ENCODE measurements around the gene FBXW11. TPM values are rescaled to one million over a fixed set of nuclear protein-coding genes. Genes with fewer than 3 reads are reported as not detected.

Gene FBXW11
- total RNA-seq, 4 donors from 2014 or later = 22.8 to 44.8 (median 40.3) TPM

- H3K27ac ChIP-seq = peak overlapping the region in 1 of 4 donors; percentile 3
- H3K4me1 ChIP-seq = peaks cover 21 to 74% (median 42%) of the 10 kb centered on the region in 4 donors
- no peak overlapping the region for H3K4me3 ChIP-seq
- H3K36me3 ChIP-seq = no peaks in the 10 kb centered on the region
- intact Hi-C loops (cut with DNase I; ENCODE audit: low total_unique reads) = no loop called here
- H3K27me3 ChIP-seq = no peaks in the 10 kb centered on the region
- in situ Hi-C loops (cut with MboI; ENCODE audit: low pct_ligation_motif_present in 1 of 4, low pct_unique_long_range_greater_than_20kb in 1 of 4, low sequenced_read_pairs in 3 of 4) = no loop called here
- TF ChIP-seq EP300 (IDR thresholded peaks at IDR 0.05; ENCODE audit: low read depth) (no peak), POLR2AphosphoS5 (IDR thresholded peaks at IDR 0.05) (no peak), CTCF (IDR thresholded peaks at IDR 0.05) (no peak), POLR2A (IDR thresholded peaks at IDR 0.05) (no peak)
- 40 to 67% methylated on average over 1 of the region's 1 CpG for WGBS, 2 donors (ENCODE audit: low coverage in 1 of 2)
- H3K9me3 ChIP-seq = no peaks in the 10 kb centered on the region
- DNase-seq = no peak
These were observed 2.7 kb downstream of the FBXW11 start for GRCh38 chr5:172003746-172004145.

GRCh38 chr5:172002840-172003512 is 3.5 kb downstream of the FBXW11 start:
- intact Hi-C loops (cut with DNase I; ENCODE audit: low total_unique reads) (no loop called here), in situ Hi-C loops (cut with MboI; ENCODE audit: low pct_ligation_motif_present in 1 of 4, low pct_unique_long_range_greater_than_20kb in 1 of 4, low sequenced_read_pairs in 3 of 4) (no loop called here)
- H3K27ac ChIP-seq = no peak overlapping the region
- H3K9me3 ChIP-seq = no peaks in the 10 kb centered on the region
- TF ChIP-seq CTCF (IDR thresholded peaks at IDR 0.05) (no peak), EP300 (IDR thresholded peaks at IDR 0.05; ENCODE audit: low read depth) (no peak), POLR2AphosphoS5 (IDR thresholded peaks at IDR 0.05) (no peak), POLR2A (IDR thresholded peaks at IDR 0.05) (no peak)
- DNase-seq = no peak
- no peaks in the 10 kb centered on the region for H3K36me3 ChIP-seq
- no peak overlapping the region for H3K4me3 ChIP-seq
- peaks cover 21 to 74% (median 42%) of the 10 kb centered on the region in 4 donors for H3K4me1 ChIP-seq
- no peaks in the 10 kb centered on the region for H3K27me3 ChIP-seq
- 66 to 73% methylated on average over 6 of the region's 6 CpGs for WGBS, 2 donors (ENCODE audit: low coverage in 1 of 2)

- Histone ChIP-seq H3K9me3 (no peaks in the 10 kb centered on the region), H3K4me3 (no peak overlapping the region), H3K27ac (no peak overlapping the region), H3K4me1 (peaks cover 17 to 74% (median 35%) of the 10 kb centered on the region in 4 donors), H3K27me3 (no peaks in the 10 kb centered on the region), H3K36me3 (no peaks in the 10 kb centered on the region)
- in situ Hi-C loops (cut with MboI; ENCODE audit: low pct_ligation_motif_present in 1 of 4, low pct_unique_long_range_greater_than_20kb in 1 of 4, low sequenced_read_pairs in 3 of 4) = no loop called here
- TF ChIP-seq POLR2A (IDR thresholded peaks at IDR 0.05) = no peak
- no peak for TF ChIP-seq EP300 (IDR thresholded peaks at IDR 0.05; ENCODE audit: low read depth)
- no peak for TF ChIP-seq POLR2AphosphoS5 (IDR thresholded peaks at IDR 0.05)
- TF ChIP-seq CTCF (IDR thresholded peaks at IDR 0.05) = peak; percentile 24 to 32 (median 25)
- intact Hi-C loops (cut with DNase I; ENCODE audit: low total_unique reads) = no loop called here
- DNase-seq = no peak
- 22 to 54% methylated on average over 2 of the region's 2 CpGs for WGBS, 2 donors (ENCODE audit: low coverage in 1 of 2)
These were observed 4.1 kb downstream of the FBXW11 start for GRCh38 chr5:172002310-172002709.

- intact Hi-C loops (cut with DNase I; ENCODE audit: low total_unique reads) (no loop called here), in situ Hi-C loops (cut with MboI; ENCODE audit: low pct_ligation_motif_present in 1 of 4, low pct_unique_long_range_greater_than_20kb in 1 of 4, low sequenced_read_pairs in 3 of 4) (no loop called here)
- Histone ChIP-seq H3K9me3 (no peaks in the 10 kb centered on the region), H3K36me3 (no peaks in the 10 kb centered on the region), H3K4me1 (peaks cover 17 to 85% (median 29%) of the 10 kb centered on the region in 4 donors), H3K27me3 (no peaks in the 10 kb centered on the region), H3K4me3 (no peak overlapping the region), H3K27ac (no peak overlapping the region)
- DNase-seq = no peak
- no peak for TF ChIP-seq POLR2A (IDR thresholded peaks at IDR 0.05)
- TF ChIP-seq CTCF (IDR thresholded peaks at IDR 0.05) = no peak
- no peak for TF ChIP-seq EP300 (IDR thresholded peaks at IDR 0.05; ENCODE audit: low read depth)
- no peak for TF ChIP-seq POLR2AphosphoS5 (IDR thresholded peaks at IDR 0.05)
- WGBS, 2 donors (ENCODE audit: low coverage in 1 of 2) = 76 to 100% methylated on average over 2 to 5 of the region's 5 CpGs
These were observed 6.6 kb downstream of the FBXW11 start for GRCh38 chr5:171999877-172000276.

All from transverse colon (tissue), 4 donors.